SK-N-SH (cell line): ENCODE data around the gene ADAMTS14.

Experiments
- CTCF ChIP-seq: fragments of 200-600 bp; sonication (generic); IDR thresholded peaks from 2 replicates; pipeline ENCODE4 v1.6.1; 2017; ENCODE audit warnings: antibody characterized with exemption, mild to moderate bottlenecking, moderate library complexity
- ELF1 ChIP-seq: IDR thresholded peaks from 2 replicates; pipeline ENCODE4 v1.4.0; 2012
- EP300 ChIP-seq, 2 experiments: IDR thresholded peaks; 2 replicates each; pipeline versions ENCODE4 v1.4.0 to v1.6.1; 2012; ENCODE audit warnings: borderline replicate concordance in 1 of 2, low read depth in 1 of 2, low read length in 1 of 2
- FOXM1 ChIP-seq: IDR thresholded peaks from 2 replicates; pipeline ENCODE4 v1.4.0; 2012; ENCODE audit warnings: low read depth, mild to moderate bottlenecking
- NRF1 ChIP-seq: IDR thresholded peaks from 2 replicates; pipeline ENCODE4 v1.6.1; 2012; ENCODE audit warnings: low read depth, mild to moderate bottlenecking, low read length
- POLR2AphosphoS5 ChIP-seq: IDR thresholded peaks from 2 replicates; pipeline ENCODE4 v1.6.1; 2012; ENCODE audit warnings: low read depth, low read length
- RAD21 ChIP-seq: IDR thresholded peaks from 2 replicates; pipeline ENCODE4 v1.6.1; 2012; ENCODE audit warnings: mild to moderate bottlenecking, low read length
- RXRA ChIP-seq: IDR thresholded peaks from 2 replicates; pipeline ENCODE4 v1.4.0; 2012; ENCODE audit warnings: low read depth, mild to moderate bottlenecking, borderline replicate concordance
- SIN3A ChIP-seq: IDR thresholded peaks from 2 replicates; pipeline ENCODE4 v1.6.1; 2012; ENCODE audit warnings: low read depth, mild to moderate bottlenecking, low read length, moderate library complexity, borderline replicate concordance
- TAF1 ChIP-seq: IDR thresholded peaks from 2 replicates; pipeline ENCODE4 v1.6.1; 2012; ENCODE audit warnings: low read depth, mild to moderate bottlenecking, low read length, moderate library complexity, borderline replicate concordance
- TF ChIP-seq, protein P1 (sequence below): fragments of 150-350 bp; IDR thresholded peaks from 2 replicates; pipeline ENCODE4 v1.6.1; 2016; ENCODE audit warnings: mild to moderate bottlenecking, low read depth, low read length

DNA sequence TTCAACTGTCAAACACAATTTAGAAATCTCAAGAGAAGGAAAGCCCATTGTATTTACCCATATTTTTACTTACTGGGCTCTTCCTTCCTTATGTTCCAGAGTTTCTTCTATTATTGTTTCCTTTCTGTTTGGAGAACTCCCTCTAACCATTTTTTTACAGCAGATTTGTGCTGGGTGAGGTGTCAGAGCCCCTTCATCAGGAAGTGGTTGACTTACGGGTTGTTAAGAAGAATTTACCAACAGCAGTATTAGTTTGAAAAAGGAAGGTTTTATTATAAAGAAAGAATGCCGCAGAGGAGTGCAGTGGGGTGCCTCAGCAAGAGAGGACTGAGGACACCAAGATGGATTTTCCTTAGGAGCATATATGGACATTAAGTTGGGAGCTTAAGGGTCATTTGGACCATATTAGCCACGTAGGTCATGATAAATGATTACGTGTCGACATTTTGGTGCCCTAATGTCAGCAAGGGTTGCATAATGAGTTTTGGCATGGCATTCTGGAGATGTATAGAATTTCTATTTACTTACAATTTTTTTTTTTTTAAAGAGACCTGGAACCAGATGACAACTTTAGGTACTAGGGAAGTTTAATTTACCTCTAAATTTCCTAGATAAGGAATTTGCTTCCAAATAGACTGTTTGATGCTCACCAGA, 119.2 kb downstream of the ADAMTS14 start:
- TF ChIP-seq RXRA (no peak), CTCF (no peak), ELF1 (no peak), SIN3A (no peak), FOXM1 (no peak), POLR2AphosphoS5 (no peak), EP300 (IDR thresholded peaks at IDR 0.05; ENCODE audit: borderline replicate concordance in 1 of 2, low read depth in 1 of 2, low read length in 1 of 2) (no peak), TAF1 (no peak), RAD21 (no peak), NRF1 (no peak)
- TF ChIP-seq, protein P1, sequence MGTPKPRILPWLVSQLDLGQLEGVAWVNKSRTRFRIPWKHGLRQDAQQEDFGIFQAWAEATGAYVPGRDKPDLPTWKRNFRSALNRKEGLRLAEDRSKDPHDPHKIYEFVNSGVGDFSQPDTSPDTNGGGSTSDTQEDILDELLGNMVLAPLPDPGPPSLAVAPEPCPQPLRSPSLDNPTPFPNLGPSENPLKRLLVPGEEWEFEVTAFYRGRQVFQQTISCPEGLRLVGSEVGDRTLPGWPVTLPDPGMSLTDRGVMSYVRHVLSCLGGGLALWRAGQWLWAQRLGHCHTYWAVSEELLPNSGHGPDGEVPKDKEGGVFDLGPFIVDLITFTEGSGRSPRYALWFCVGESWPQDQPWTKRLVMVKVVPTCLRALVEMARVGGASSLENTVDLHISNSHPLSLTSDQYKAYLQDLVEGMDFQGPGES = no peak
